Right ventricle myocardium inferior (tissue), 1 donor: ENCODE measurements around the gene FFAR4. TPM values are rescaled to one million over a fixed set of nuclear protein-coding genes. Genes with fewer than 3 reads are reported as not detected.
"Not testable (repeated sequence)": the region's sequence is repeated elsewhere in the genome, so short reads cannot be mapped to it uniquely, and the experiment has no call there.

Experiments used
- ATAC-seq: fragments of 200-7000 bp; cut with Tn5 transposase; one replicate; pipeline ENCODE4 v1.9.1; 2020; ENCODE audit warnings: mild to moderate bottlenecking, moderate library complexity
- DNase-seq: peaks from one replicate; pipeline ENCODE4 v3.0.0; 2021; ENCODE audit errors: missing footprints
- intact Hi-C: fragments of 100-400 bp; cut with DNase I; formaldehyde crosslinking; loops from one replicate; pipeline ENCODE4 v1.11.0; 2022
- long read RNA-seq: library from polyadenylated mRNA; unstranded; transcript quantifications from one replicate; pipeline ENCODE4 v2.0.0, GENCODE V29; 2021
- total RNA-seq: library from RNA; stranded (reverse); fragmentation: NEBNext Ultra II Directional; extraction: Animal tissue kit (Norgen Biotek cat#: 25700); gene quantifications from one replicate; pipeline ENCODE4 v1.2.1, GENCODE V29; 2021
- donor health status: DM: no; HTN: yes; CAD: no; lungs with severe emphysema.

The FFAR4 gene
- total RNA-seq: 0.24 TPM
- long read RNA-seq: 0 reads

- intact Hi-C loops: no loop called here
- DNase-seq (peak; percentile 82), ATAC-seq (peak; percentile 66)
These were observed at the start of gene FFAR4 for GRCh38 chr10:93566435-93567276. Gene FFAR4 (plus strand): TSS chr10:93566665. CDS start chr10:93566721, 56 bp downstream.

- ATAC-seq (no peak), DNase-seq (no peak)
- intact Hi-C loops: no loop called here
These were observed 47.9 kb upstream of the FFAR4 start for GRCh38 chr10:93518531-93518930.

- DNase-seq (no peak), ATAC-seq (no peak)
- intact Hi-C loops: no loop called here
These were observed 31.2 kb upstream of the FFAR4 start for GRCh38 chr10:93535293-93535692.

GRCh38 chr10:93540871-93541270 is 25.6 kb upstream of the FFAR4 start:
- DNase-seq, ATAC-seq, intact Hi-C loops: not testable (repeated sequence)

GRCh38 chr10:93541402-93542357 is 24.8 kb upstream of the FFAR4 start:
- intact Hi-C loops: no loop called here
- DNase-seq (no peak), ATAC-seq (peak; percentile 88)

- intact Hi-C loops: no loop called here
- no peak for DNase-seq
- peak; percentile 96 for ATAC-seq
These were observed 24.1 kb upstream of the FFAR4 start for GRCh38 chr10:93542358-93542791.

GRCh38 chr10:93546995-93547394 is 19.5 kb upstream of the FFAR4 start:
- DNase-seq, intact Hi-C loops, ATAC-seq: not testable (repeated sequence)

- DNase-seq: no peak
- intact Hi-C loops: no loop called here
- ATAC-seq: no peak
These were observed 18.9 kb upstream of the FFAR4 start for GRCh38 chr10:93547522-93547921.

GRCh38 chr10:93548376-93549071 is 17.9 kb upstream of the FFAR4 start:
- no peak for ATAC-seq
- DNase-seq: no peak
- intact Hi-C loops: no loop called here

GRCh38 chr10:93550606-93551005 is 15.9 kb upstream of the FFAR4 start:
- ATAC-seq (no peak), DNase-seq (no peak)
- intact Hi-C loops: loop anchor here (5.0 kb wide), 1 partner anchor 127 kb away; no protein-coding TSS in a partner anchor

GRCh38 chr10:93552780-93553179 is 13.7 kb upstream of the FFAR4 start:
- ATAC-seq (no peak), DNase-seq (no peak)
- intact Hi-C loops: loop anchor here (5.0 kb wide), 1 partner anchor 125 kb away; no protein-coding TSS in a partner anchor

- ATAC-seq (no peak), DNase-seq (no peak)
- intact Hi-C loops: loop anchor here (1.0 to 5.0 kb wide), 2 partner anchors 38 to 124 kb away; no protein-coding TSS in a partner anchor
These were observed 12.8 kb upstream of the FFAR4 start for GRCh38 chr10:93553482-93554315.

- DNase-seq (no peak), ATAC-seq (no peak)
- intact Hi-C loops: loop anchor here (1.0 to 5.0 kb wide), 2 partner anchors 37 to 123 kb away; no protein-coding TSS in a partner anchor
These were observed 12.2 kb upstream of the FFAR4 start for GRCh38 chr10:93554316-93554663.

GRCh38 chr10:93554760-93555432 is 11.6 kb upstream of the FFAR4 start:
- ATAC-seq (peak; percentile 75), DNase-seq (peak; percentile 81)
- intact Hi-C loops: loop anchor here (1.0 to 5.0 kb wide), 2 partner anchors 36 to 122 kb away; no protein-coding TSS in a partner anchor

- ATAC-seq (no peak), DNase-seq (no peak)
- intact Hi-C loops: no loop called here
These were observed 7.0 kb upstream of the FFAR4 start for GRCh38 chr10:93559490-93559889.

GRCh38 chr10:93560541-93560940 is 5.9 kb upstream of the FFAR4 start:
- ATAC-seq: no peak

GRCh38 chr10:93565446-93565845 is 1.0 kb upstream of the FFAR4 start:
- DNase-seq (no peak), ATAC-seq (no peak)
- intact Hi-C loops: no loop called here

More at GRCh38 chr10:93560541-93560940, 5.9 kb upstream of the FFAR4 start:
- intact Hi-C loops: no loop called here
- DNase-seq: no peak
